Endothelial cell of umbilical vein (primary cell): ENCODE results near the gene SZT2. TPM values are rescaled to one million over a fixed set of nuclear protein-coding genes. Genes with fewer than 3 reads are reported as not detected.

Experiments used
- BruUV-seq: library from RNA; stranded (reverse); fragments of 400-500 nt; replicated peaks from 2 replicates; lab custom pipeline; 2021; lab: Mats Ljungman, UMichigan
- CTCF ChIA-PET: fragments of 300-600, 350-600 bp; sonication (Branson Sonifier 250); formaldehyde crosslinking; loops from one replicate; lab custom pipeline; 2021; ENCODE audit warnings: antibody characterized with exemption, inconsistent platforms; lab: Charles Lee
- POLR2A ChIA-PET: fragments of 300-600, 350-600 bp; sonication (Branson Sonifier 250); formaldehyde crosslinking; loops from one replicate; lab custom pipeline; 2021; ENCODE audit warnings: antibody characterized with exemption, inconsistent platforms; lab: Charles Lee
- DNase-seq: peaks from one replicate; pipeline ENCODE4 v3.0.0-alpha.2; 2011; ENCODE audit warnings: low read depth, low spot score
- FAIRE-seq: peaks from 2 replicates; lab custom pipeline; 2011; peaks lifted over from hg19 to GRCh38; lab: Jason Lieb, UNC
- H2AFZ ChIP-seq: 2 replicates; pipeline ENCODE4 v1.6.0; 2012; ENCODE audit warnings: low read depth, low read length, control low read depth, inconsistent platforms
- H3K27ac ChIP-seq: 2 replicates; pipeline ENCODE4 v1.5.1; 2011; ENCODE audit warnings: low read depth, mild to moderate bottlenecking, control low read depth, low read length, moderate library complexity; ENCODE audit not compliant: insufficient read depth
- H3K27me3 ChIP-seq, 2 experiments: 2 replicates each; pipeline versions ENCODE4 v1.6.0 to v1.6.1; 2011; ENCODE audit warnings: low read length in 2 of 2, mixed read lengths in 1 of 2; ENCODE audit not compliant: control insufficient read depth in 2 of 2, insufficient read depth in 2 of 2
- H3K36me3 ChIP-seq, 2 experiments: 2 replicates in 1 of 2; 3 replicates in 1 of 2; pipeline ENCODE4 v1.5.1; 2011; ENCODE audit warnings: low read length in 2 of 2, mild to moderate bottlenecking in 1 of 2, moderate library complexity in 1 of 2; ENCODE audit not compliant: control insufficient read depth in 2 of 2, insufficient read depth in 2 of 2; ENCODE audit errors: extremely low read depth in 1 of 2
- H3K4me1 ChIP-seq: 3 replicates; pipeline ENCODE4 v1.5.1; 2011; ENCODE audit warnings: mild to moderate bottlenecking, low read length; ENCODE audit not compliant: control insufficient read depth, insufficient read depth; ENCODE audit errors: extremely low read depth
- H3K4me2 ChIP-seq: 2 replicates; pipeline ENCODE4 v1.6.1; 2011; ENCODE audit warnings: low read length, control low read depth, mixed read lengths; ENCODE audit not compliant: insufficient read depth
- H3K4me3 ChIP-seq, 3 experiments: fragments of 200-600 bp in 1 of 3; sonication (generic), shearing (Covaris generic) in 1 of 3; replicated peaks in 1 of 3; 2 replicates each; pipeline ENCODE4 v1.5.1; 2011 to 2016; ENCODE audit warnings: control low read depth in 3 of 3, low read length in 3 of 3, mild to moderate bottlenecking in 2 of 3, inconsistent platforms in 1 of 3, low read depth in 1 of 3, moderate library complexity in 1 of 3; ENCODE audit not compliant: insufficient read depth in 1 of 3
- H3K79me2 ChIP-seq: 2 replicates; pipeline ENCODE4 v1.6.0; 2012; ENCODE audit warnings: low read length, inconsistent platforms; ENCODE audit not compliant: control insufficient read depth, insufficient read depth
- H3K9ac ChIP-seq: replicated peaks from 2 replicates; pipeline ENCODE3; 2011; ENCODE audit warnings: low read length, control low read depth; ENCODE audit not compliant: insufficient read depth; ENCODE audit errors: extremely low read depth
- H3K9me1 ChIP-seq: replicated peaks from 3 replicates; pipeline ENCODE4 v1.6.0; 2011; ENCODE audit warnings: mild to moderate bottlenecking, low read length; ENCODE audit not compliant: control insufficient read depth, insufficient read depth; ENCODE audit errors: extremely low read depth
- H3K9me3 ChIP-seq: replicated peaks from 2 replicates; pipeline ENCODE4 v1.5.1; 2012; ENCODE audit warnings: low read length, inconsistent platforms; ENCODE audit not compliant: control insufficient read depth, insufficient read depth
- H4K20me1 ChIP-seq: replicated peaks from 2 replicates; pipeline ENCODE3; 2011; ENCODE audit warnings: mild to moderate bottlenecking, low read length; ENCODE audit not compliant: control insufficient read depth, insufficient read depth; ENCODE audit errors: extremely low read depth
- CTCF ChIP-seq, 2 donors: IDR thresholded peaks; 1 replicate in 1 of 2; 2 replicates in 1 of 2; pipeline ENCODE4 v1.5.1; 2011; ENCODE audit warnings: low read length in 2 of 2, mild to moderate bottlenecking in 2 of 2, moderate library complexity in 2 of 2, control low read depth in 1 of 2, inconsistent platforms in 1 of 2, low read depth in 1 of 2; ENCODE audit not compliant: insufficient read depth in 1 of 2; ENCODE audit errors: extremely low read depth in 1 of 2
- EZH2 ChIP-seq: IDR thresholded peaks from 2 replicates; pipeline ENCODE4 v1.6.1; 2012; ENCODE audit warnings: borderline replicate concordance, low read depth, mild to moderate bottlenecking, moderate library complexity, low read length, inconsistent platforms; ENCODE audit not compliant: severe bottlenecking
- FOS ChIP-seq: IDR thresholded peaks from 2 replicates; pipeline ENCODE4 v1.6.1; 2011; ENCODE audit warnings: mild to moderate bottlenecking, low read length, moderate library complexity, borderline replicate concordance; ENCODE audit not compliant: insufficient read depth
- GATA2 ChIP-seq: IDR thresholded peaks from 2 replicates; pipeline ENCODE4 v1.7.0; 2011; ENCODE audit warnings: low read depth, mild to moderate bottlenecking, moderate library complexity, mixed read lengths, low read length; ENCODE audit not compliant: insufficient read length, insufficient read depth
- JUN ChIP-seq: IDR thresholded peaks from 2 replicates; pipeline ENCODE4 v1.6.1; 2011; ENCODE audit warnings: borderline replicate concordance, low read depth; ENCODE audit not compliant: insufficient read length, insufficient read depth
- MAX ChIP-seq: IDR thresholded peaks from 2 replicates; pipeline ENCODE4 v1.6.1; 2011; ENCODE audit not compliant: insufficient read depth, insufficient read length
- MYC ChIP-seq: IDR thresholded peaks from one replicate; pipeline ENCODE4 v1.6.1; 2011; ENCODE audit warnings: mild to moderate bottlenecking, low read depth, low read length
- POLR2A ChIP-seq: IDR thresholded peaks from 2 replicates; pipeline ENCODE4 v1.6.1; 2012; ENCODE audit warnings: low read depth, mild to moderate bottlenecking, control low read depth, low read length
- POLR2AphosphoS5 ChIP-seq: IDR thresholded peaks from 2 replicates; pipeline ENCODE4 v1.6.1; 2012; ENCODE audit warnings: low read depth, mild to moderate bottlenecking, control low read depth, low read length, moderate library complexity; ENCODE audit not compliant: insufficient read depth
- dilution Hi-C: fragments of 300-500 bp; cut with MboI; formaldehyde crosslinking; loops from one replicate; pipeline ENCODE4 v1.15.0; 2019; ENCODE audit warnings: low sequenced_read_pairs; ENCODE audit not compliant: extremely low pct_ligation_motif_present
- intact Hi-C: fragments of 100-400 bp; cut with micrococcal nuclease; formaldehyde crosslinking; loops from one replicate; pipeline ENCODE4 v1.10.0; 2022
- polyA plus RNA-seq, 4 experiments: library from polyadenylated mRNA; depleted of rRNA in 3 of 4; stranded (reverse) in 3 of 4; unstranded in 1 of 4; fragments of >200 nt; gene quantifications; 2 replicates each; pipeline versions ENCODE4 v1.2.1 to v1.2.3, GENCODE V29; 2011 to 2012; ENCODE audit warnings: missing spikeins in 1 of 4
- total RNA-seq: library from RNA; stranded (reverse); gene quantifications from 2 replicates; pipeline ENCODE4 v1.2.3, GENCODE V29; 2021

SZT2 gene
- total and polyA plus RNA-seq, 2 donors (not counting 3 experiments of a cell fraction or from before 2014, with no cell fraction given), result 11.4 to 49.9 TPM

GRCh38 chr1:43340559-43340958 lies 49.1 kb upstream of the SZT2 start:
- dilution Hi-C loops, result no loop called here

More at GRCh38 chr1:43340559-43340958, 49.1 kb upstream of the SZT2 start:
- H4K20me1 ChIP-seq, result no peaks in the 10 kb centered on the region
- FAIRE-seq (no peak), DNase-seq (no peak)
- no peak overlapping the region for H3K4me3 ChIP-seq
- no peak overlapping the region for H3K4me2 ChIP-seq
- no peaks in the 10 kb centered on the region for H3K36me3 ChIP-seq
- no peaks in the 10 kb centered on the region for H3K79me2 ChIP-seq
- no peaks in the 10 kb centered on the region for H3K4me1 ChIP-seq
- no peaks in the 10 kb centered on the region for H3K9me3 ChIP-seq
- no peak overlapping the region for H3K9ac ChIP-seq
- TF ChIP-seq JUN (no peak), POLR2AphosphoS5 (no peak), CTCF (IDR thresholded peaks at IDR 0.05; ENCODE audit: extremely low read depth in 1 of 2, insufficient read depth in 1 of 2, low read depth in 1 of 2, low read length in 2 of 2) (no peak), MAX (no peak), MYC (no peak), POLR2A (no peak), GATA2 (no peak), FOS (no peak), EZH2 (no peak)
- peaks cover 0 to 2% of the 10 kb centered on the region in 2 experiments for H3K27me3 ChIP-seq
- BruUV-seq, result no TSS peak
- no peaks in the 10 kb centered on the region for H3K9me1 ChIP-seq
- CTCF ChIA-PET, result interaction anchor here (0.9 to 1.5 kb wide), 3 partner anchors 10 to 74 kb away, joined by 3 to 5 read pairs (median 4); no protein-coding TSS in a partner anchor
- POLR2A ChIA-PET, result no interaction called here
- no peak overlapping the region for H3K27ac ChIP-seq
- no peak overlapping the region for H2AFZ ChIP-seq
- intact Hi-C loops, result no loop called here
